ENCODE data around the gene SORCS2. TPM values are rescaled to one million over a fixed set of nuclear protein-coding genes. Genes with fewer than 3 reads are reported as not detected.
A peak's percentile ranks its signal among the peaks of the same experiment; 100 is the strongest.

Gene SORCS2
- polyA plus RNA-seq, 3 donors: 0.46 to 0.55 TPM; not detected in 1

GRCh38 chr4:7759635-7760034 lies 567.3 kb downstream of the SORCS2 start:
- no peak for TF ChIP-seq CTCF (IDR thresholded peaks at IDR 0.05)
- Histone ChIP-seq H3K79me2 (ENCODE audit: insufficient read depth, low read length) (no peaks in the 10 kb centered on the region), H3K9ac (ENCODE audit: insufficient read depth, low read length, poor library complexity, severe bottlenecking) (no peak overlapping the region), H2AFZ (ENCODE audit: insufficient read depth, low read depth, low read length, poor library complexity, severe bottlenecking) (no peak overlapping the region), H3K4me3 (replicated peaks in 1 of 3; ENCODE audit: low read depth in 2 of 3, low read length in 3 of 3) (no peak overlapping the region), H4K20me1 (ENCODE audit: insufficient read depth, low read length) (no peaks in the 10 kb centered on the region), H3K36me3 (replicated peaks in 1 of 2; ENCODE audit: control insufficient read depth in 1 of 2, insufficient read depth in 2 of 2, low read length in 2 of 2) (no peaks in the 10 kb centered on the region), H3K9me3 (replicated peaks in 1 of 2; ENCODE audit: control insufficient read depth in 1 of 2, insufficient read depth in 1 of 2, low read length in 2 of 2) (no peaks in the 10 kb centered on the region), H3K27me3 (ENCODE audit: control insufficient read depth in 2 of 2, insufficient read depth in 2 of 2, low read length in 2 of 2) (no peaks in the 10 kb centered on the region), H3K4me1 (ENCODE audit: control insufficient read depth in 1 of 2, insufficient read depth in 2 of 2, low read length in 2 of 2) (no peaks in the 10 kb centered on the region), H3K4me2 (replicated peaks; ENCODE audit: extremely low read depth, low read length, poor library complexity, severe bottlenecking) (no peak overlapping the region), H3K27ac (ENCODE audit: low read depth in 1 of 2, low read length in 2 of 2) (no peak overlapping the region)
- Mint-ChIP-seq H3K4me1 (peaks cover 5% of the 10 kb centered on the region), H3K27ac (no peak overlapping the region), H3K27me3 (ENCODE audit: low read depth in 3 of 3) (peaks cover 8 to 20% (median 11%) of the 10 kb centered on the region in 3 donors), H3K4me3 (no peak overlapping the region), H3K9me3 (peaks cover 0 to 4% (median 0%) of the 10 kb centered on the region in 7 donors), H3K36me3 (peaks cover 0 to 4% of the 10 kb centered on the region in 2 donors)
- intact Hi-C loops (cut with micrococcal nuclease): no loop called here
- 88% methylated on average over 6 of the region's 7 CpGs for WGBS (ENCODE audit: insufficient coverage)
- DNase-seq: no peak

GRCh38 chr4:7760228-7760627 lies 567.9 kb downstream of the SORCS2 start:
- Mint-ChIP-seq H3K9me3 (peaks cover 0 to 4% (median 0%) of the 10 kb centered on the region in 7 donors), H3K27me3 (ENCODE audit: low read depth in 3 of 3) (peaks cover 8 to 21% (median 10%) of the 10 kb centered on the region in 3 donors), H3K4me3 (no peak overlapping the region), H3K4me1 (peaks cover 5% of the 10 kb centered on the region), H3K27ac (peak overlapping the region in 1 of 7 donors; percentile 38), H3K36me3 (peaks cover 0 to 4% of the 10 kb centered on the region in 2 donors)
- H3K27me3 ChIP-seq (ENCODE audit: control insufficient read depth in 2 of 2, insufficient read depth in 2 of 2, low read length in 2 of 2): no peaks in the 10 kb centered on the region
- intact Hi-C loops (cut with micrococcal nuclease): no loop called here
- no peak overlapping the region for H3K9ac ChIP-seq (ENCODE audit: insufficient read depth, low read length, poor library complexity, severe bottlenecking)
- no peak overlapping the region for H3K4me3 ChIP-seq (replicated peaks in 1 of 3; ENCODE audit: low read depth in 2 of 3, low read length in 3 of 3)
- no peaks in the 10 kb centered on the region for H4K20me1 ChIP-seq (ENCODE audit: insufficient read depth, low read length)
- no peak for DNase-seq
- no peak for TF ChIP-seq CTCF (IDR thresholded peaks at IDR 0.05)
- WGBS (ENCODE audit: insufficient coverage): 80% methylated on average over 8 of the region's 9 CpGs
- no peak overlapping the region for H2AFZ ChIP-seq (ENCODE audit: insufficient read depth, low read depth, low read length, poor library complexity, severe bottlenecking)
- no peaks in the 10 kb centered on the region for H3K4me1 ChIP-seq (ENCODE audit: control insufficient read depth in 1 of 2, insufficient read depth in 2 of 2, low read length in 2 of 2)
- H3K4me2 ChIP-seq (replicated peaks; ENCODE audit: extremely low read depth, low read length, poor library complexity, severe bottlenecking): no peak overlapping the region
- no peaks in the 10 kb centered on the region for H3K36me3 ChIP-seq (replicated peaks in 1 of 2; ENCODE audit: control insufficient read depth in 1 of 2, insufficient read depth in 2 of 2, low read length in 2 of 2)
- H3K27ac ChIP-seq (ENCODE audit: low read depth in 1 of 2, low read length in 2 of 2): no peak overlapping the region
- no peaks in the 10 kb centered on the region for H3K79me2 ChIP-seq (ENCODE audit: insufficient read depth, low read length)
- no peaks in the 10 kb centered on the region for H3K9me3 ChIP-seq (replicated peaks in 1 of 2; ENCODE audit: control insufficient read depth in 1 of 2, insufficient read depth in 1 of 2, low read length in 2 of 2)

All from CD14-positive monocyte (primary cell).